ENCODE data around the gene PAGR1.

PAGR1 gene

DNA sequence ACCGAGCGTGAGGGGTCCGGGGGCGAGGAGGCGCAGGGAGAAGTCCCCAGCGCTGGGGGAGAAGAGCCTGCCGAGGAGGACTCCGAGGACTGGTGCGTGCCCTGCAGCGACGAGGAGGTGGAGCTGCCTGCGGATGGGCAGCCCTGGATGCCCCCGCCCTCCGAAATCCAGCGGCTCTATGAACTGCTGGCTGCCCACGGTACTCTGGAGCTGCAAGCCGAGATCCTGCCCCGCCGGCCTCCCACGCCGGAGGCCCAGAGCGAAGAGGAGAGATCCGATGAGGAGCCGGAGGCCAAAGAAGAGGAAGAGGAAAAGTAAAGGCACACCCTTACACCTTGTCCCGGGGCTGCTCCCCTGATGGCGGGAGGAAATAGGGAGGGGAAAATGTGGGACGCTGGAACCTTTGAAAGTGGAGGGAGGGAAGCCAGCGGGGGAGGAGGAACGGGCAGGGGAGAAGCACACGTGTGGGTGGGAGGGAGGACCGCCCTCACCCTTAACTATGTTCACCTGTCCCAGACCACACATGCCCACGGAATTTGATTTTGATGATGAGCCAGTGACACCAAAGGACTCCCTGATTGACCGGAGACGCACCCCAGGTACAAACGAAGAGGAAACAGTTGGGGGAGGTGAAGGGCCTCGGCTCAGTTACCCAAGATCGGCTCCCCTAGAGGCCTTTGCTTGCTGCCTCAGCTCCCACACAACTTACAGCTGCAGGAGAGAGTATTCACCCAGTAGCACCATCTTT is 916 bp downstream of the PAGR1 start:
- no peak for TF ChIP-seq ZFX (IDR thresholded peaks at IDR 0.05; ENCODE audit: borderline replicate concordance)
- no peak for TF ChIP-seq CTCF (IDR thresholded peaks at IDR 0.05)
- peak overlapping the region; percentile 100 for H3K27ac ChIP-seq

DNA sequence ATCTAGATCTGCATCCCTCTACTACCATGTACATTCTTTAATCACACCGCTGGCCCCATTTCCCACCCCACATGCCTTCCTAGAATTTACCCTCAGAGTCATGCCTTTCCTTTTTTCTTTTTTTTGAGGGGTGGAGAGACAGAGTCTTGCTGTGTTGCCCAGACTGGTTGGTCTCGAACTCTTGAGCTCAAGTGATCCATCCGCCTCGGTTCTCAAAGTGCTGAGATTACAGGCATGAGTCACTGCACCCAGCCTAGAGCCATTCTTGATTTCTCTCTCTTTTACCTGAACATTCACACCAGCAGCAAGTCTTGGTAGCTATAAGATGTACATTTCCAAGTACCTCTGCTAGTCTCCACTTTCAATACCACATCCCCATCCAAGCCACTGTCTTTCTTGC is 2.1 kb downstream of the PAGR1 start:
- H3K27ac ChIP-seq, result peak overlapping the region; percentile 100
- no peak for TF ChIP-seq CTCF (IDR thresholded peaks at IDR 0.05)
- TF ChIP-seq ZFX (IDR thresholded peaks at IDR 0.05; ENCODE audit: borderline replicate concordance), result no peak

- peak; percentile 54 for TF ChIP-seq CTCF (IDR thresholded peaks at IDR 0.05)
- TF ChIP-seq ZFX (IDR thresholded peaks at IDR 0.05; ENCODE audit: borderline replicate concordance), result no peak
Measured at GRCh38 chr16:29819506-29819905, 3.6 kb downstream of the PAGR1 start.

GRCh38 chr16:29820271-29820701 is 4.3 kb downstream of the PAGR1 start, which contains the start of gene MVP:
Gene MVP (plus strand): TSS chr16:29820462. CDS start chr16:29830550, 10,088 bp downstream.
- no peak for TF ChIP-seq ZFX (IDR thresholded peaks at IDR 0.05; ENCODE audit: borderline replicate concordance)
- TF ChIP-seq CTCF (IDR thresholded peaks at IDR 0.05), result no peak
- peak within 1 kb of the TSS; percentile 100 for H3K27ac ChIP-seq

More at GRCh38 chr16:29819506-29819905, 3.6 kb downstream of the PAGR1 start:
- H3K27ac ChIP-seq, result peak overlapping the region; percentile 100

GRCh38 chr16:29820730-29821642 is 5.0 kb downstream of the PAGR1 start:
- H3K27ac ChIP-seq, result peak overlapping the region; percentile 100
- TF ChIP-seq CTCF (IDR thresholded peaks at IDR 0.05) (no peak), ZFX (IDR thresholded peaks at IDR 0.05; ENCODE audit: borderline replicate concordance) (no peak)

GRCh38 chr16:29821643-29822115 is 5.7 kb downstream of the PAGR1 start:
- no peak for TF ChIP-seq ZFX (IDR thresholded peaks at IDR 0.05; ENCODE audit: borderline replicate concordance)
- no peak for TF ChIP-seq CTCF (IDR thresholded peaks at IDR 0.05)
- H3K27ac ChIP-seq, result peak overlapping the region; percentile 100

Data from 22Rv1 (cell line).